Prostate gland (tissue), 2 donors: ENCODE data around the gene PRND. TPM values are rescaled to one million over a fixed set of nuclear protein-coding genes. Genes with fewer than 3 reads are reported as not detected.
"Not testable (repeated sequence)": the region's sequence is repeated elsewhere in the genome, so short reads cannot be mapped to it uniquely, and the experiment has no call there.

Experiments used
- DNase-seq: peaks from one replicate; pipeline ENCODE4 v3.0.0-alpha.2; 2019; ENCODE audit warnings: low spot score
- H3K27ac ChIP-seq, 2 donors: fragments of 200-600 bp; sonication (generic); 2 replicates each; pipeline ENCODE4 v1.5.1; 2017 to 2019
- H3K27me3 ChIP-seq: fragments of 200-600 bp; sonication (generic); replicated peaks from 2 replicates; pipeline ENCODE4 v1.5.1; 2019; ENCODE audit not compliant: insufficient read depth
- H3K36me3 ChIP-seq, 2 donors: fragments of 200-600 bp; sonication (generic); 1 replicate in 1 of 2; 2 replicates in 1 of 2; pipeline versions ENCODE4 v1.5.1 to v1.8.1; 2017 to 2019
- H3K4me1 ChIP-seq: fragments of 200-600 bp; sonication (generic); replicated peaks from 2 replicates; pipeline ENCODE4 v1.5.1; 2019
- H3K4me3 ChIP-seq, 2 donors: fragments of 200-600 bp; sonication (generic); 2 replicates each; pipeline ENCODE4 v1.5.1; 2017 to 2019
- H3K9me3 ChIP-seq: fragments of 200-600 bp; sonication (generic); 2 replicates; pipeline ENCODE4 v1.5.1; 2017
- POLR2A ChIP-seq: fragments of 450-650 bp; IDR thresholded peaks from one replicate; pipeline ENCODE4 v1.6.1; 2016; ENCODE audit warnings: antibody characterized with exemption, mild to moderate bottlenecking
- POLR2AphosphoS5 ChIP-seq: sonication (generic); formaldehyde crosslinking; IDR thresholded peaks from one replicate; pipeline ENCODE4 v1.6.1; 2017; ENCODE audit warnings: antibody characterized with exemption
- WGBS: methylation state at CpG from one replicate; pipeline ENCODE4 v1.1.5; 2018; 5-methylcytosine and 5-hydroxymethylcytosine counted together
- intact Hi-C: fragments of 100-400 bp; cut with DNase I; formaldehyde crosslinking; loops from one replicate; pipeline ENCODE4 v1.14.2; 2022
- total RNA-seq, 2 donors: library from RNA; depleted of rRNA; stranded (reverse); fragments of >200 nt; gene quantifications; one replicate each; pipeline ENCODE4 v1.1.0, GENCODE V29; 2016
- TF ChIP-seq, protein P1 (sequence below), 4 experiments: fragments of 200-600 bp in 2 of 4; fragments of 450-650 bp in 2 of 4; sonication (generic) in 2 of 4; IDR thresholded peaks; 1 replicate in 3 of 4; 2 replicates in 1 of 4; pipeline ENCODE4 v1.5.1; 2016 to 2019; ENCODE audit warnings: antibody characterized with exemption in 4 of 4, mild to moderate bottlenecking in 2 of 4, moderate library complexity in 2 of 4

PRND gene
- total RNA-seq, 2 donors from 2014 or later = 589 TPM; not detected in 1

DNA sequence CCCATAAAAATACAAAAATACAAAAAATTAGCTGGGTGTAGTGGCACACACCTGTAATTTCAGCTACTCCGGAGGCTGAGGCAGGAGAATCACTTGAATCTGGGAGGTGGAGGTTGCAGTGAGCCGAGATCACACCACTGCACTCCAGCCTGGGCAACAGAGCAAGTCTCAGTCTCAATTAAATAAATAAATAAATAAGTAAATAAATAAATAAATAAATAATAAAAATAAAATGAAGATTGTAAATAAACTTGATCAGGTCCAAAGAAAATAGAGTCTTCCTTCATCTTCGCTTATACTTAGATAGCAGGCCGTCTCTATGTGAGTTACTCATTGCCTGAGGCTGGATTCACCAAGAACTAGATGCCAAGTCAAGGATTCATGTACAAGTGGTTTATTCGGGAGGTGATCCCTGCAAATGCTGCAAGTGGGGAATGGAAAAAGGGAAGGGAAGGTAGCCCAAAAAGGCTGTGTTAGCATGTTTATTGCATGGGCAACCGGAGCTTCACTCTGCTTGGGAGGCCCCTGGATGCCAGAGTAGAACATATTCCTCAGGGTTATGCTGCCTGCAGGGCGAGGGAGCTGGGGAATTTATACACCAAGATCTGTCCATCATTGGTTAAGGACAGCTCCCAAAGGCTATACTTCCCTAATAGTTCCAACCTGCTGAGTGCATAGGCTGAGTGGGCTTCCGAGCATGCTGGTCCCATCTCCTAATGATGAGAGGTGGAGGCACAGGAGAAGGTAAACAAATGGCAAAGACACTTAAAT, 16.3 kb downstream of the PRND start:
- 92% methylated on average over 8 of the region's 8 CpGs for WGBS
- no peak overlapping the region for H3K4me3 ChIP-seq
- TF ChIP-seq, protein P1, sequence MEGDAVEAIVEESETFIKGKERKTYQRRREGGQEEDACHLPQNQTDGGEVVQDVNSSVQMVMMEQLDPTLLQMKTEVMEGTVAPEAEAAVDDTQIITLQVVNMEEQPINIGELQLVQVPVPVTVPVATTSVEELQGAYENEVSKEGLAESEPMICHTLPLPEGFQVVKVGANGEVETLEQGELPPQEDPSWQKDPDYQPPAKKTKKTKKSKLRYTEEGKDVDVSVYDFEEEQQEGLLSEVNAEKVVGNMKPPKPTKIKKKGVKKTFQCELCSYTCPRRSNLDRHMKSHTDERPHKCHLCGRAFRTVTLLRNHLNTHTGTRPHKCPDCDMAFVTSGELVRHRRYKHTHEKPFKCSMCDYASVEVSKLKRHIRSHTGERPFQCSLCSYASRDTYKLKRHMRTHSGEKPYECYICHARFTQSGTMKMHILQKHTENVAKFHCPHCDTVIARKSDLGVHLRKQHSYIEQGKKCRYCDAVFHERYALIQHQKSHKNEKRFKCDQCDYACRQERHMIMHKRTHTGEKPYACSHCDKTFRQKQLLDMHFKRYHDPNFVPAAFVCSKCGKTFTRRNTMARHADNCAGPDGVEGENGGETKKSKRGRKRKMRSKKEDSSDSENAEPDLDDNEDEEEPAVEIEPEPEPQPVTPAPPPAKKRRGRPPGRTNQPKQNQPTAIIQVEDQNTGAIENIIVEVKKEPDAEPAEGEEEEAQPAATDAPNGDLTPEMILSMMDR (IDR thresholded peaks at IDR 0.05) = no peak
- TF ChIP-seq POLR2AphosphoS5 (no peak), POLR2A (no peak)
- no peaks in the 10 kb centered on the region for H3K27me3 ChIP-seq
- H3K36me3 ChIP-seq = no peaks in the 10 kb centered on the region
- intact Hi-C loops = no loop called here
- H3K27ac ChIP-seq = no peak overlapping the region
- H3K9me3 ChIP-seq = no peaks in the 10 kb centered on the region
- no peak for DNase-seq
- H3K4me1 ChIP-seq = no peaks in the 10 kb centered on the region

DNA sequence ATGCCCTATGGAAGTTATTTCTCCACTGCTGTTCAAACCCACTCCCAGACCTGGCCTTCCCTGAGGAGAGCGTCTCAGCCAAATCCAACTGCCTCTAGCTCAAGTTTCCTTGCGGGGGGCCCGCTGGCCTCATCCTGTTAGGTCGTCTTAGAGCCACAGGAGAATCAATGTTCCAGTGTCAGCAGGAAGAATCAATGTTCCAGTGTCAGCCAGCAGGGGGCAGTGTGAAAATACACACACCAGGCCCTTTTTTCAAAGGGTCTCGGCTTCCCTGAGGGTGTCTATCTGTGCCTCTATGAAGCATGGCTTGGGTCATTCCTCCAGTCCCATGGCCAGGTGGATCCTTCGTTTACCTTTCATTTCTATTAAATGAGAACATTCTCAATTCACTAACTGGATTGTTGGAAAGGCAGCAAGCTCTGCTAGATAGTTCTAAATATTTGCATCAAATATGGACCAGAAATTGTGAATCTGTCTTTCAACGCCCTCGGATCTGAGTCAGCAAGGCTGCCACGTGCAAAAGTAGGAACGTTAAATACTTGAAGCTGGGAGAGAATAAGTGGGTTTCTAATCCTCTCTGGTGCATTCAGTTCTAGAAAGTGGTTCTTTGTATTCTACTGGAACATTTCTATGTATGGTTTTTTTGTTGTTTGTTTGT, 19.2 kb downstream of the PRND start:
- WGBS = 47% methylated on average over 10 of the region's 10 CpGs
- no peak for DNase-seq

DNA sequence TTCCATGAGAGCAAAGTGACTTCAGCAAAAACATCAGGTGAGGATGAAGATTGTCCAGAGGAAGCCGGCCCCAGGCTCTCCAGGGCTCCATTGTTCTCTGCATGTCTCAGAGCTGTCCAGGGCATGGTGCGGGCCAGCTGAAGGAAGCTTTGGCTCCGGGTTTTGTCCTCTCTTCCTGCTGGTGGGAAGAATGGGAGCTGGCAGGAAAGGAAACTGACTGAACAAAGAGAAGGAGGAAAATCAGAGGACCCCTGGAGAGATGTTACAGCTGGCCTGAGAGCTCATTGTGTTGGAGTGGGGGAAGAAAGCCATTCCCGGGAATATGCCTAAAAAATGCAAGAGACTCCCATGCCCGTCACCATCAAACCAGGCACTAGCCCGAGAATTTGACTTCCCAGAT, 27.1 kb downstream of the PRND start:
- no peak for DNase-seq
- Histone ChIP-seq H3K36me3 (no peaks in the 10 kb centered on the region), H3K9me3 (no peaks in the 10 kb centered on the region), H3K27me3 (no peaks in the 10 kb centered on the region), H3K4me3 (no peak overlapping the region), H3K27ac (no peak overlapping the region), H3K4me1 (no peaks in the 10 kb centered on the region)
- WGBS = 40% methylated on average over 6 of the region's 6 CpGs
- intact Hi-C loops = no loop called here
- TF ChIP-seq, protein P1 (IDR thresholded peaks at IDR 0.05) = no peak
- no peak for TF ChIP-seq POLR2A

More for the DNA sequence above, 19.2 kb downstream of the PRND start:
- no peaks in the 10 kb centered on the region for H3K27me3 ChIP-seq
- TF ChIP-seq, protein P1 (IDR thresholded peaks at IDR 0.05) = peak; percentile 34 to 70 (median 47)
- TF ChIP-seq POLR2AphosphoS5 (no peak), POLR2A (no peak)
- intact Hi-C loops = no loop called here
- H3K27ac ChIP-seq = no peak overlapping the region
- H3K9me3 ChIP-seq = no peaks in the 10 kb centered on the region
- no peaks in the 10 kb centered on the region for H3K36me3 ChIP-seq
- H3K4me1 ChIP-seq = no peaks in the 10 kb centered on the region
- H3K4me3 ChIP-seq = no peak overlapping the region

DNA sequence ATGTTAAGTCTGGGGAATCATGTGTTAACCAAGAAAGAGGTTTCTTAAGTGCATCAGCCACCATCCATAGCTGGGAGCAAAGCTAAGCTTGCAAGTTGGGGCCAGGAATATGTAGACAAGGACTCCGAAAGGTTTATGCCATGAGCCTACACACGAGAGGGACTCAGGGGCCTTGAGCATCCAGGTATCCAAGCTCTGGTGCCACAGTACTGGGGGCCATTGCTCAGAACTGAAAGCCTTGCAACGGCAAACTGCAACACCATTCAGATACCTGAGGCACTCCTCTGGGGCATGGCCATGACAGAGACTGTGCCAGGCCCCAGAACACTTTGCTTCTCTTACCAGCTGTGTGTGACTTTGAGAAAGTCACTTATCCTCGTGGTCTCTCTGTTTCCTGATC, 27.6 kb downstream of the PRND start:
- no peak for DNase-seq
- Histone ChIP-seq H3K4me1 (no peaks in the 10 kb centered on the region), H3K9me3 (no peaks in the 10 kb centered on the region), H3K27me3 (no peaks in the 10 kb centered on the region), H3K27ac (no peak overlapping the region), H3K36me3 (no peaks in the 10 kb centered on the region), H3K4me3 (no peak overlapping the region)
- WGBS = 82% methylated on average over 4 of the region's 4 CpGs
- TF ChIP-seq POLR2A = no peak
- TF ChIP-seq POLR2AphosphoS5 = no peak
- TF ChIP-seq, protein P1 (IDR thresholded peaks at IDR 0.05) = no peak
- intact Hi-C loops = no loop called here

DNA sequence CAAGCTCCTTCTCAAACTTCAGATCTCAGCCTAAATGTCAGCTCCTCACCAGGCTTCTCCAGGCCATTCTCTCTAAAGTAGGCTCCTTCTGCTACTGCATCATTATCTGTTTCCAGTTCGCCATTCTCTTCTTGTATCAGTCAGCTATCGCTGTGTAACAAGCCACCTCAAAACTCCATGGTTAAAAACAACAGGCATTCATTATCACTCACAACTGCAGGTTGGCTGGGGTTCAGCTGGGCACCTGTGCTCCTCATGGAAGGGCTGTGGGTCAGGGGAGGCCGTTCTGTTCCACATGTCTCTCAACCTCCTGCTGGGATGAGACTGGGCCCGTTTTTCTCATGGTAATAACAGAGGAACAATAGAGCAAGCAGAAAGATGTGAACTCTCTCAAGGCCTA, 28.7 kb downstream of the PRND start:
- intact Hi-C loops = no loop called here
- DNase-seq = no peak
- no peaks in the 10 kb centered on the region for H3K9me3 ChIP-seq
- H3K27me3 ChIP-seq = no peaks in the 10 kb centered on the region
- WGBS = 67% methylated on average over 4 of the region's 4 CpGs
- H3K27ac ChIP-seq = no peak overlapping the region
- no peaks in the 10 kb centered on the region for H3K4me1 ChIP-seq
- no peak overlapping the region for H3K4me3 ChIP-seq
- TF ChIP-seq POLR2A (no peak), POLR2AphosphoS5 (no peak)
- TF ChIP-seq, protein P1 (IDR thresholded peaks at IDR 0.05) = no peak
- H3K36me3 ChIP-seq = no peaks in the 10 kb centered on the region

DNA sequence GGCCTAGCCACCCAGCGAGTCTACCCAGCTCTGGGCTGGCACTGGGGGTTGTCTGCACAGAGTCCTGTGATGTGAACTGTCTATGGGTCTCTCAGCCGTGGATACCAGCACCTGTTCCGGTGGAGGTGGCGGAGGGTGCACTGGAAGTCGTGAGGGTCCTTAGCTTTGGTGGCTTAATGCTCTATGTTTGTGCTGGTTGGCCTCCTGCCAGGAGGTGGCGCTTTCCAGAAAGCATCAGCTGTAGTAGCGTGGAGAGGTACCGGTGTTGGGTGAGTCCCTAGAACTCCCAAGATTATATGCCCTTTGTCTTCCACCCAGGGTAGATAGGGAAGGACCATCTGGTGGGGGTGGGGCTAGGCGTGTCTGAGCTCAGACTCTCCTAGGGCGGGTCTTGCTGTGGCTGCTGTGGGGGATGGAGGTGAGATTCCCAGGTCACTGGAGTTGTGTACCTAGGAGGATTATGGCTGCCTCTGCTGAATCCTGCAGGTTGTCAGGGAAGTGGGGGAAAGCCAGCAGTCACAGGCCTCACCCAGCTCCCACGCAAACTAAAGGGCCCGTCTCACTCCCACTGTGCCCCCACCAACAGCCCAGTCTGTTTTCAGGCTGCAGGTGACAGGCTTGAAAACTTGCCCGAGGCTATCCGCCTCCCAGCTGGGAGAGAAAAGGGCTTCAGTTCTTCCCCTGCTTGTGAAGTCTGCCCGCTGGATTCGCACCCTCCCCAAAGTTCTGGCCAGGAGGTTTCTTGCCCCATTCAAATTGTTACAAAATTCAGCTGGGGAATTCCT, 37.6 kb downstream of the PRND start:
- WGBS = 67% methylated on average over 16 of the region's 16 CpGs
- H3K27ac ChIP-seq, H3K4me1 ChIP-seq, intact Hi-C loops, H3K27me3 ChIP-seq, H3K4me3 ChIP-seq, DNase-seq, H3K9me3 ChIP-seq, H3K36me3 ChIP-seq: not testable (repeated sequence)
